CD14-positive monocyte (primary cell): Measurements from ENCODE around the gene PDE8A. TPM values are rescaled to one million over a fixed set of nuclear protein-coding genes. Genes with fewer than 3 reads are reported as not detected.

Experiments
- DNase-seq, 3 donors: peaks; one replicate each; pipeline ENCODE4 v3.0.0-alpha.2; 2011 to 2022
- H2AFZ ChIP-seq: 2 replicates; pipeline ENCODE4 v1.6.0; 2012; ENCODE audit warnings: mild to moderate bottlenecking, low read depth, low read length, inconsistent platforms; ENCODE audit not compliant: insufficient read depth, poor library complexity, severe bottlenecking
- H3K27ac ChIP-seq, 2 donors: 1 replicate in 1 of 2; 2 replicates in 1 of 2; pipeline ENCODE4 v1.5.1; 2012 to 2013; ENCODE audit warnings: low read length in 2 of 2, control low read depth in 1 of 2, inconsistent platforms in 1 of 2, low read depth in 1 of 2, mild to moderate bottlenecking in 1 of 2
- H3K27me3 ChIP-seq, 2 donors: one replicate each; pipeline versions ENCODE4 v1.6.0 to v1.6.1; 2011 to 2013; ENCODE audit warnings: low read length in 2 of 2; ENCODE audit not compliant: control insufficient read depth in 2 of 2, insufficient read depth in 2 of 2
- H3K36me3 ChIP-seq, 2 donors: replicated peaks in 1 of 2; 1 replicate in 1 of 2; 2 replicates in 1 of 2; pipeline versions ENCODE4 v1.5.1 to v1.6.1; 2012 to 2013; ENCODE audit warnings: low read length in 2 of 2, control low read depth in 1 of 2, inconsistent platforms in 1 of 2, mild to moderate bottlenecking in 1 of 2; ENCODE audit not compliant: insufficient read depth in 2 of 2, control insufficient read depth in 1 of 2
- H3K4me1 ChIP-seq, 2 donors: 1 replicate in 1 of 2; 2 replicates in 1 of 2; pipeline versions ENCODE4 v1.5.1 to v1.6.1; 2012 to 2013; ENCODE audit warnings: low read length in 2 of 2, control low read depth in 1 of 2, inconsistent platforms in 1 of 2, mild to moderate bottlenecking in 1 of 2, moderate library complexity in 1 of 2; ENCODE audit not compliant: insufficient read depth in 2 of 2, control insufficient read depth in 1 of 2
- H3K4me2 ChIP-seq: replicated peaks from 2 replicates; pipeline ENCODE3; 2012; ENCODE audit warnings: low read length, moderate library complexity, mild to moderate bottlenecking; ENCODE audit not compliant: poor library complexity, severe bottlenecking; ENCODE audit errors: extremely low read depth
- H3K4me3 ChIP-seq, 3 experiments: fragments of 200-600 bp in 1 of 3; sonication (generic) in 1 of 3; replicated peaks in 1 of 3; 1 replicate in 2 of 3; 2 replicates in 1 of 3; pipeline ENCODE4 v1.5.1; 2011 to 2013; ENCODE audit warnings: low read length in 3 of 3, mild to moderate bottlenecking in 3 of 3, control low read depth in 2 of 3, low read depth in 2 of 3, inconsistent platforms in 1 of 3, moderate library complexity in 1 of 3
- H3K79me2 ChIP-seq: 2 replicates; pipeline ENCODE4 v1.6.0; 2012; ENCODE audit warnings: mild to moderate bottlenecking, control low read depth, inconsistent platforms, low read length, moderate library complexity; ENCODE audit not compliant: insufficient read depth
- H3K9ac ChIP-seq: 2 replicates; pipeline ENCODE4 v1.6.0; 2017; ENCODE audit warnings: low read length, mild to moderate bottlenecking; ENCODE audit not compliant: insufficient read depth, poor library complexity, severe bottlenecking
- H3K9me3 ChIP-seq, 2 donors: replicated peaks in 1 of 2; 1 replicate in 1 of 2; 2 replicates in 1 of 2; pipeline versions ENCODE4 v1.5.1 to v1.6.1; 2012 to 2013; ENCODE audit warnings: low read length in 2 of 2, control low read depth in 1 of 2; ENCODE audit not compliant: control insufficient read depth in 1 of 2, insufficient read depth in 1 of 2
- H4K20me1 ChIP-seq: 2 replicates; pipeline ENCODE4 v1.6.0; 2012; ENCODE audit warnings: mild to moderate bottlenecking, low read length, control low read depth, moderate library complexity; ENCODE audit not compliant: insufficient read depth
- H3K27ac Mint-ChIP-seq, 7 donors: one replicate each; pipeline ENCODE4 v1.8.0; 2020; ENCODE audit warnings: mild to moderate bottlenecking in 7 of 7, mixed read lengths in 7 of 7, moderate library complexity in 6 of 7, inconsistent platforms in 2 of 7
- H3K27me3 Mint-ChIP-seq, 3 donors: one replicate each; pipeline ENCODE4 v1.8.0; 2021 to 2022; ENCODE audit warnings: low read depth in 3 of 3, mild to moderate bottlenecking in 3 of 3, mixed read lengths in 3 of 3, moderate library complexity in 3 of 3, inconsistent platforms in 1 of 3
- H3K36me3 Mint-ChIP-seq, 2 donors: one replicate each; pipeline ENCODE4 v1.8.0; 2020; ENCODE audit warnings: mixed read lengths in 2 of 2, inconsistent platforms in 1 of 2, mild to moderate bottlenecking in 1 of 2
- H3K4me1 Mint-ChIP-seq: one replicate; pipeline ENCODE4 v1.8.0; 2020; ENCODE audit warnings: mild to moderate bottlenecking, mixed read lengths
- H3K4me3 Mint-ChIP-seq, 2 donors: one replicate each; pipeline ENCODE4 v1.8.0; 2020; ENCODE audit warnings: mild to moderate bottlenecking in 2 of 2, mixed read lengths in 2 of 2, moderate library complexity in 1 of 2
- H3K9me3 Mint-ChIP-seq, 7 donors: one replicate each; pipeline ENCODE4 v1.8.0; 2020 to 2022; ENCODE audit warnings: mixed read lengths in 7 of 7, mild to moderate bottlenecking in 6 of 7, moderate library complexity in 6 of 7, inconsistent platforms in 2 of 7
- CTCF ChIP-seq: fragments of 200-600 bp; IDR thresholded peaks from one replicate; pipeline ENCODE4 v1.8.0; 2022; ENCODE audit warnings: antibody characterized with exemption, mild to moderate bottlenecking
- WGBS: methylation state at CpG from one replicate; pipeline ENCODE4 v1.1.5; 2013; ENCODE audit warnings: missing lambda C conversion rate; ENCODE audit not compliant: insufficient coverage; 5-methylcytosine and 5-hydroxymethylcytosine counted together
- intact Hi-C, 2 donors: fragments of 100-400 bp; cut with micrococcal nuclease; formaldehyde crosslinking; loops; one replicate each; pipeline versions ENCODE4 v1.15.0 to v1.15.1; 2023
- polyA plus RNA-seq, 3 donors: library from polyadenylated mRNA; depleted of rRNA in 1 of 3; unstranded in 2 of 3; stranded (reverse) in 1 of 3; fragments of 300-500 nt in 2 of 3; fragments of >200 nt in 1 of 3; fragmentation: Illumina TruSeq in 2 of 3; gene quantifications; 1 replicate in 2 of 3; 2 replicates in 1 of 3; pipeline ENCODE4 v1.2.3, GENCODE V29; 2012 to 2021

Gene PDE8A
- polyA plus RNA-seq, 3 donors = 2.8 to 33.4 (median 4.9) TPM

- H3K27me3 Mint-ChIP-seq = peaks cover 0 to 2% (median 2%) of the 10 kb centered on the region in 3 donors
- intact Hi-C loops = no loop called here
Measured at GRCh38 chr15:85129881-85130280, 148.2 kb downstream of the PDE8A start.

GRCh38 chr15:85131915-85132314, 150.3 kb downstream of the PDE8A start:
- Histone ChIP-seq H3K27me3 (no peaks in the 10 kb centered on the region), H3K36me3 (peaks cover 40 to 100% of the 10 kb centered on the region in 2 donors), H4K20me1 (no peaks in the 10 kb centered on the region), H3K9me3 (peaks cover 0 to 7% of the 10 kb centered on the region in 2 donors), H3K27ac (no peak overlapping the region), H3K79me2 (no peaks in the 10 kb centered on the region), H3K9ac (no peak overlapping the region), H3K4me1 (no peaks in the 10 kb centered on the region), H3K4me3 (no peak overlapping the region), H2AFZ (no peak overlapping the region), H3K4me2 (no peak overlapping the region)
- TF ChIP-seq CTCF = no peak
- Mint-ChIP-seq H3K4me1 (no peaks in the 10 kb centered on the region), H3K4me3 (no peak overlapping the region), H3K27ac (no peak overlapping the region), H3K36me3 (peaks cover 75 to 93% of the 10 kb centered on the region in 2 donors), H3K9me3 (peaks cover 9 to 19% (median 14%) of the 10 kb centered on the region in 7 donors), H3K27me3 (peaks cover 0 to 2% (median 2%) of the 10 kb centered on the region in 3 donors)
- intact Hi-C loops = no loop called here
- WGBS = no CpG with 5 or more reads among the region's 1 CpG
- no peak for DNase-seq

More at GRCh38 chr15:85129881-85130280, 148.2 kb downstream of the PDE8A start:
- Mint-ChIP-seq H3K4me1 (no peaks in the 10 kb centered on the region), H3K27ac (no peak overlapping the region), H3K9me3 (peaks cover 9 to 17% (median 14%) of the 10 kb centered on the region in 7 donors), H3K4me3 (no peak overlapping the region), H3K36me3 (peaks cover 66 to 88% of the 10 kb centered on the region in 2 donors)
- H2AFZ ChIP-seq = no peak overlapping the region
- H3K36me3 ChIP-seq = peaks cover 35 to 97% of the 10 kb centered on the region in 2 donors
- H4K20me1 ChIP-seq = no peaks in the 10 kb centered on the region
- H3K4me3 ChIP-seq = no peak overlapping the region
- no peak overlapping the region for H3K27ac ChIP-seq
- no CpG with 5 or more reads among the region's 3 CpGs for WGBS
- DNase-seq = no peak
- H3K9ac ChIP-seq = no peak overlapping the region
- peaks cover 0 to 7% of the 10 kb centered on the region in 2 donors for H3K9me3 ChIP-seq
- no peak for TF ChIP-seq CTCF
- H3K4me1 ChIP-seq = no peaks in the 10 kb centered on the region
- no peak overlapping the region for H3K4me2 ChIP-seq
- H3K79me2 ChIP-seq = no peaks in the 10 kb centered on the region
- no peaks in the 10 kb centered on the region for H3K27me3 ChIP-seq
